ENCODE results near the gene MYDGF.

DNA sequence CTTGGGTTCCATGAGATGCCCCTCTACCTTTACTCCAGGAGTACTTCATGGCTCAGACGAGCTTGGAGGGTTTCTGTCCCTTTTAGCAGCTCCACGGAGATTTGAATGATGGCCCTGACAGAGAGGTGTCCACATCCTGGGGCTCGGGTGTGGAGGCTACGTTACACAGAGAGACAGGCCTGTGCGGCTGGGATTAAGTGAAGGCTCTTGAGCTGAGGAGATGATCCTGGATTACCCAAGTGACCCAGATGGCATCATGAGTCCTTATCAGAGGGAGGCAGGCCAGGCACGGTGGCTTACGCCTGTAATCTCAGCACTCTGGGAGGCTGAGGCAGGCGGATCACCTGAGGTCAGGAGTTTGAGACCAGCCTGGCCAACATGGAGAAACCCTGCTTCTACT, 41.1 kb upstream of the MYDGF start:
- no peak for TF ChIP-seq POLR2AphosphoS5 (IDR thresholded peaks at IDR 0.05; ENCODE audit: borderline replicate concordance, low read depth, low read length)
- no peak for TF ChIP-seq EZH2 (IDR thresholded peaks at IDR 0.05)

Data from SK-N-MC (cell line).